HCT116 (cell line): ENCODE data around the gene SMURF1. TPM values are rescaled to one million over a fixed set of nuclear protein-coding genes. Genes with fewer than 3 reads are reported as not detected.

Experiments used
- ATAC-seq: fragments of 200-7000 bp; cut with Tn5 transposase; 2 replicates; pipeline ENCODE4 v1.9.1; 2020; ENCODE audit warnings: mild to moderate bottlenecking, moderate library complexity
- BruUV-seq: library from RNA; stranded (reverse); fragments of 400-500 nt; replicated peaks from 2 replicates; lab custom pipeline; 2021; lab: Mats Ljungman, UMichigan
- CTCF ChIA-PET: fragments of 300-600 bp; sonication (Branson Sonifier 250); formaldehyde crosslinking; loops from one replicate; lab custom pipeline; 2021; ENCODE audit warnings: antibody characterized with exemption; lab: Charles Lee
- POLR2A ChIA-PET: fragments of 300-600, 350-600 bp; sonication (Branson Sonifier 250); formaldehyde crosslinking; loops from one replicate; lab custom pipeline; 2021; ENCODE audit warnings: antibody characterized with exemption; lab: Charles Lee
- RAD21 ChIA-PET, 2 experiments: fragments of 300-600 bp; sonication (Branson Sonifier 250); formaldehyde crosslinking; loops; one replicate each; lab custom pipeline; 2023; ENCODE audit warnings: low total read pairs in 2 of 2; ENCODE audit not compliant: uncharacterized antibody in 2 of 2, unreplicated experiment in 2 of 2, low non-redundant PET in 1 of 2; lab: Charles Lee
- DNase-seq: peaks from one replicate; pipeline ENCODE4 v3.0.0-alpha.2; 2010; ENCODE audit warnings: low read depth, low spot score
- H2AFZ ChIP-seq: fragments of 200-600 bp; shearing (Covaris generic), sonication (generic); 2 replicates; pipeline ENCODE4 v1.6.1; 2017; ENCODE audit warnings: low read depth, mixed run types, mixed read lengths, antibody characterized with exemption, low read length; ENCODE audit not compliant: poor library complexity, severe bottlenecking
- H3K27ac ChIP-seq: 2 replicates; pipeline ENCODE4 v1.5.1; 2012; ENCODE audit warnings: low read depth, low read length
- H3K27me3 ChIP-seq: fragments of 200-600 bp; sonication (generic); 2 replicates; pipeline ENCODE4 v1.6.1; 2016; ENCODE audit warnings: mixed run types, low read length, mixed read lengths; ENCODE audit not compliant: insufficient read depth
- H3K36me3 ChIP-seq, 2 experiments: fragments of 200-500 bp in 1 of 2; fragments of 200-600 bp in 1 of 2; sonication (Bioruptor generic) in 1 of 2; sonication (generic) in 1 of 2; 2 replicates each; pipeline versions ENCODE4 v1.5.1 to v1.6.1; 2014 to 2016; ENCODE audit warnings: low read length in 2 of 2, inconsistent platforms in 1 of 2, mixed read lengths in 1 of 2, mixed run types in 1 of 2; ENCODE audit not compliant: insufficient read depth in 2 of 2, control insufficient read depth in 1 of 2
- H3K4me1 ChIP-seq, 2 experiments: fragments of 200-600 bp in 1 of 2; sonication (generic) in 1 of 2; 2 replicates each; pipeline versions ENCODE4 v1.5.1 to v1.6.1; 2012 to 2017; ENCODE audit warnings: low read length in 2 of 2, inconsistent platforms in 1 of 2, mild to moderate bottlenecking in 1 of 2, mixed read lengths in 1 of 2, mixed run types in 1 of 2, moderate library complexity in 1 of 2; ENCODE audit not compliant: insufficient read depth in 2 of 2, control insufficient read depth in 1 of 2
- H3K4me2 ChIP-seq: fragments of 200-600 bp; sonication (generic); 2 replicates; pipeline ENCODE4 v1.6.1; 2017; ENCODE audit warnings: mixed run types, low read length, mixed read lengths
- H3K4me3 ChIP-seq, 2 experiments: fragments of 200-600 bp in 1 of 2; sonication (generic) in 1 of 2; replicated peaks in 1 of 2; 2 replicates each; pipeline ENCODE4 v1.5.1; 2011 to 2016; ENCODE audit warnings: low read length in 2 of 2, control low read depth in 1 of 2, low read depth in 1 of 2, mild to moderate bottlenecking in 1 of 2, mixed read lengths in 1 of 2, mixed run types in 1 of 2
- H3K79me2 ChIP-seq: fragments of 200-600 bp; sonication (generic); 2 replicates; pipeline ENCODE4 v1.6.1; 2017; ENCODE audit warnings: mild to moderate bottlenecking, mixed run types, low read length, moderate library complexity, mixed read lengths; ENCODE audit not compliant: insufficient read depth
- H3K9ac ChIP-seq: fragments of 200-600 bp; sonication (generic); 2 replicates; pipeline ENCODE4 v1.6.1; 2016; ENCODE audit warnings: low read length, mixed read lengths
- H3K9me2 ChIP-seq: fragments of 200-600 bp; sonication (generic), shearing (Covaris generic); 2 replicates; pipeline ENCODE4 v1.6.1; 2017; ENCODE audit warnings: mixed run types, mild to moderate bottlenecking, moderate library complexity; ENCODE audit not compliant: insufficient read depth
- H3K9me3 ChIP-seq, 2 experiments: fragments of 200-500 bp in 1 of 2; fragments of 200-600 bp in 1 of 2; sonication (Bioruptor generic) in 1 of 2; sonication (generic) in 1 of 2; 2 replicates each; pipeline ENCODE4 v1.6.1; 2014 to 2017; ENCODE audit warnings: low read length in 2 of 2, mixed read lengths in 2 of 2, inconsistent platforms in 1 of 2, low read depth in 1 of 2, mild to moderate bottlenecking in 1 of 2, mixed run types in 1 of 2, moderate library complexity in 1 of 2; ENCODE audit not compliant: control insufficient read depth in 1 of 2, insufficient read depth in 1 of 2
- H4K20me1 ChIP-seq: fragments of 200-600 bp; sonication (generic), shearing (Covaris generic); 2 replicates; pipeline ENCODE4 v1.6.1; 2017; ENCODE audit warnings: mixed run types, mild to moderate bottlenecking, moderate library complexity; ENCODE audit not compliant: insufficient read depth
- CBX3 ChIP-seq: IDR thresholded peaks from 2 replicates; pipeline ENCODE4 v1.6.1; 2012; ENCODE audit warnings: low read depth
- CTCF ChIP-seq, 3 experiments: fragments of 200-600 bp in 1 of 3; sonication (generic) in 1 of 3; IDR thresholded peaks in 2 of 3; conservative IDR thresholded peaks in 1 of 3; 2 replicates each; pipeline ENCODE4 v1.5.1; 2012 to 2017; ENCODE audit warnings: low read depth in 2 of 3, low read length in 2 of 3, antibody characterized with exemption in 1 of 3, borderline replicate concordance in 1 of 3, control low read depth in 1 of 3, mild to moderate bottlenecking in 1 of 3, mixed read lengths in 1 of 3, mixed run types in 1 of 3, moderate library complexity in 1 of 3; ENCODE audit not compliant: insufficient read depth in 1 of 3
- ELF1 ChIP-seq: IDR thresholded peaks from 2 replicates; pipeline ENCODE4 v1.6.1; 2012; ENCODE audit warnings: low read depth, borderline replicate concordance
- FOSL1 ChIP-seq: IDR thresholded peaks from 2 replicates; pipeline ENCODE4 v1.6.1; 2012; ENCODE audit warnings: low read depth
- POLR2AphosphoS5 ChIP-seq: IDR thresholded peaks from 2 replicates; pipeline ENCODE4 v1.6.1; 2011; ENCODE audit warnings: mild to moderate bottlenecking, low read depth, low read length, moderate library complexity
- RAD21 ChIP-seq: IDR thresholded peaks from 2 replicates; pipeline ENCODE4 v1.6.1; 2012; ENCODE audit warnings: low read depth, mild to moderate bottlenecking
- REST ChIP-seq: IDR thresholded peaks from 2 replicates; pipeline ENCODE4 v1.6.1; 2012; ENCODE audit warnings: low read depth
- SIN3A ChIP-seq: IDR thresholded peaks from 2 replicates; pipeline ENCODE4 v1.6.1; 2012; ENCODE audit warnings: low read depth
- SP1 ChIP-seq: IDR thresholded peaks from 2 replicates; pipeline ENCODE4 v1.6.1; 2012; ENCODE audit warnings: low read depth
- TCF7L2 ChIP-seq: IDR thresholded peaks from 2 replicates; pipeline ENCODE4 v1.7.0; 2011; ENCODE audit warnings: borderline replicate concordance, inconsistent platforms; ENCODE audit not compliant: insufficient read depth, insufficient read length; ENCODE audit errors: extremely low read depth
- YY1 ChIP-seq: IDR thresholded peaks from 2 replicates; pipeline ENCODE4 v1.6.1; 2011; ENCODE audit warnings: low read length, low read depth, moderate library complexity, mild to moderate bottlenecking; ENCODE audit not compliant: insufficient replicate concordance; ENCODE audit errors: extremely low read depth
- intact Hi-C: fragments of 100-400 bp; cut with micrococcal nuclease; formaldehyde crosslinking; loops from 2 replicates; pipeline ENCODE4 v1.10.0; 2022
- total RNA-seq: library from RNA; stranded (reverse); gene quantifications from one replicate; pipeline ENCODE4 v1.2.1, GENCODE V29; 2021; ENCODE audit not compliant: unreplicated experiment
- TF ChIP-seq, protein P1 (sequence below): IDR thresholded peaks from 2 replicates; pipeline ENCODE4 v1.6.1; 2011; ENCODE audit warnings: mild to moderate bottlenecking, low read length, moderate library complexity; ENCODE audit not compliant: insufficient replicate concordance; ENCODE audit errors: extremely low read depth
- TF ChIP-seq, protein P2 (sequence below): IDR thresholded peaks from 2 replicates; pipeline ENCODE4 v1.6.1; 2012

SMURF1 gene
- total RNA-seq, 1 experiment from 2014 or later = 24.6 TPM

DNA sequence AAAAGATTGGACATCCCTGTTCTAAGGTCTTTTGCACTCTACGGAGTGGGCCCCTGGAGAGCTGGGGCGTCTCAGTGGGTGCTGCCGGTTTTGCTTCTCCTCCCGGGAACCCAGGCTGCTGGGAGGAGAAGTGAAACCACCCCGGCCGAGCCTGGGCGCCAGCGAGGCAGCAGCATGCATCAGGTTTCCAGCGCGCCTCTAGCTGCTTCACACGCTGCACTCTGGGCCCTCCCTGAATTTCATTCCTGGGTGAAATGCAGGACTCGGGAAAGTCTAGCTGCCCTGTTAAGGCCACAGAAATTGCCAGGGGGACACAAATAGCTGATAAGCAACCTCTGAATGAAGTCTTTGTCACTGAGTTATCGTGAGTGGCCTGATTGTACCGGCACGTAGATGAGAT lies 138.1 kb downstream of the SMURF1 start:
- Histone ChIP-seq H3K27ac (no peak overlapping the region), H4K20me1 (no peaks in the 10 kb centered on the region), H3K9ac (no peak overlapping the region), H3K4me1 (no peaks in the 10 kb centered on the region), H3K4me2 (no peak overlapping the region), H3K4me3 (no peak overlapping the region), H3K9me3 (no peaks in the 10 kb centered on the region), H2AFZ (no peak overlapping the region), H3K27me3 (no peaks in the 10 kb centered on the region), H3K9me2 (no peaks in the 10 kb centered on the region), H3K36me3 (peaks cover 31 to 49% of the 10 kb centered on the region in 2 experiments), H3K79me2 (no peaks in the 10 kb centered on the region)
- BruUV-seq = no TSS peak
- intact Hi-C loops = no loop called here
- DNase-seq = no peak
- ChIA-PET POLR2A (no interaction called here), RAD21 (no interaction called here), CTCF (no interaction called here)
- ATAC-seq = no peak
- no peak for TF ChIP-seq CTCF (IDR thresholded peaks at IDR 0.05 in 2 of 3, conservative IDR thresholded peaks at IDR 0.05 in 1 of 3; ENCODE audit: borderline replicate concordance in 1 of 3, insufficient read depth in 1 of 3, low read depth in 2 of 3, low read length in 2 of 3)
- TF ChIP-seq FOSL1 = no peak
- no peak for TF ChIP-seq ELF1
- TF ChIP-seq, protein P1, sequence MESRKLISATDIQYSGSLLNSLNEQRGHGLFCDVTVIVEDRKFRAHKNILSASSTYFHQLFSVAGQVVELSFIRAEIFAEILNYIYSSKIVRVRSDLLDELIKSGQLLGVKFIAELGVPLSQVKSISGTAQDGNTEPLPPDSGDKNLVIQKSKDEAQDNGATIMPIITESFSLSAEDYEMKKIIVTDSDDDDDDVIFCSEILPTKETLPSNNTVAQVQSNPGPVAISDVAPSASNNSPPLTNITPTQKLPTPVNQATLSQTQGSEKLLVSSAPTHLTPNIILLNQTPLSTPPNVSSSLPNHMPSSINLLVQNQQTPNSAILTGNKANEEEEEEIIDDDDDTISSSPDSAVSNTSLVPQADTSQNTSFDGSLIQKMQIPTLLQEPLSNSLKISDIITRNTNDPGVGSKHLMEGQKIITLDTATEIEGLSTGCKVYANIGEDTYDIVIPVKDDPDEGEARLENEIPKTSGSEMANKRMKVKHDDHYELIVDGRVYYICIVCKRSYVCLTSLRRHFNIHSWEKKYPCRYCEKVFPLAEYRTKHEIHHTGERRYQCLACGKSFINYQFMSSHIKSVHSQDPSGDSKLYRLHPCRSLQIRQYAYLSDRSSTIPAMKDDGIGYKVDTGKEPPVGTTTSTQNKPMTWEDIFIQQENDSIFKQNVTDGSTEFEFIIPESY = no peak
- TF ChIP-seq POLR2AphosphoS5 = no peak
- no peak for TF ChIP-seq SIN3A
- TF ChIP-seq SP1 = no peak
- TF ChIP-seq, protein P2, sequence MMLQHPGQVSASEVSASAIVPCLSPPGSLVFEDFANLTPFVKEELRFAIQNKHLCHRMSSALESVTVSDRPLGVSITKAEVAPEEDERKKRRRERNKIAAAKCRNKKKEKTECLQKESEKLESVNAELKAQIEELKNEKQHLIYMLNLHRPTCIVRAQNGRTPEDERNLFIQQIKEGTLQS = no peak
- TF ChIP-seq YY1 = no peak
- TF ChIP-seq CBX3 = no peak
- no peak for TF ChIP-seq REST
- no peak for TF ChIP-seq RAD21
- no peak for TF ChIP-seq TCF7L2
